A549 (cell line): Measurements from ENCODE around the gene C19orf81. TPM values are rescaled to one million over a fixed set of nuclear protein-coding genes. Genes with fewer than 3 reads are reported as not detected.

Experiments
- ATAC-seq, 2 experiments: fragments of 200-7000 bp in 1 of 2; fragments of >200 bp in 1 of 2; cut with Nextera tagmentation in 1 of 2; cut with Tn5 transposase in 1 of 2; 3 replicates each; pipeline versions ENCODE4 v1.8.0 to v1.9.1; 2018 to 2020; ENCODE audit warnings: mild to moderate bottlenecking in 1 of 2, moderate library complexity in 1 of 2
- CTCF ChIA-PET: fragments of 300-600 bp; sonication (Branson Sonifier 250); formaldehyde crosslinking; extraction: SDS; loops from one replicate; lab custom pipeline; 2021; ENCODE audit warnings: antibody characterized with exemption, inconsistent platforms; lab: Yijun Ruan, JAX
- POLR2A ChIA-PET: fragments of 350-600 bp; formaldehyde crosslinking; extraction: SDS; loops from one replicate; lab custom pipeline; 2021; ENCODE audit warnings: antibody characterized with exemption, inconsistent platforms; lab: Yijun Ruan, JAX
- DNase-seq, 2 experiments: peaks; one replicate each; pipeline versions ENCODE4 v3.0.0 to v3.0.0-alpha.2; 2011 to 2016; ENCODE audit warnings: low read depth in 1 of 2, low spot score in 1 of 2
- FAIRE-seq: peaks from 2 replicates; lab custom pipeline; 2011; peaks lifted over from hg19 to GRCh38; lab: Jason Lieb, UNC
- H3K27ac ChIP-seq, 2 experiments: fragments of >200 bp; sonication (Bioruptor Twin); formaldehyde crosslinking; 3 replicates each; pipeline ENCODE4 v1.5.1; 2016 to 2017
- H3K4me1 ChIP-seq: fragments of >200 bp; sonication (Bioruptor Twin); formaldehyde crosslinking; 3 replicates; pipeline ENCODE4 v1.6.1; 2016
- H3K4me2 ChIP-seq: fragments of >200 bp; sonication (Bioruptor Twin); formaldehyde crosslinking; 3 replicates; pipeline ENCODE4 v1.6.1; 2016
- H3K4me3 ChIP-seq: fragments of >200 bp; sonication (Bioruptor Twin); formaldehyde crosslinking; 3 replicates; pipeline ENCODE4 v1.5.1; 2016
- H3K9me3 ChIP-seq: fragments of >200 bp; sonication (Bioruptor Twin); formaldehyde crosslinking; 3 replicates; pipeline ENCODE4 v1.6.1; 2016
- BHLHE40 ChIP-seq: IDR thresholded peaks from 2 replicates; pipeline ENCODE4 v1.6.1; 2012; ENCODE audit warnings: low read depth, low read length, inconsistent platforms
- CBX8 ChIP-seq: fragments of 200-600 bp; sonication (generic); IDR thresholded peaks from 2 replicates; pipeline ENCODE4 v1.6.1; 2016
- CEBPB ChIP-seq, 2 experiments: fragments of >200 bp in 1 of 2; sonication (Bioruptor Twin) in 1 of 2; formaldehyde crosslinking in 1 of 2; IDR thresholded peaks; 2 replicates each; pipeline ENCODE4 v1.6.1; 2012 to 2016
- CHD2 ChIP-seq: fragments of 150-350 bp; IDR thresholded peaks from 2 replicates; pipeline ENCODE4 v1.6.1; 2014; ENCODE audit warnings: low read length; ENCODE audit not compliant: partially characterized antibody
- EHF ChIP-seq: fragments of 250-450 bp; sonication (Bioruptor Pico); IDR thresholded peaks from 2 replicates; pipeline ENCODE4 v1.5.0; 2020; ENCODE audit warnings: mild to moderate bottlenecking
- EP300 ChIP-seq, 2 experiments: fragments of >200 bp; sonication (Bioruptor Twin); formaldehyde crosslinking; IDR thresholded peaks; 2 replicates in 1 of 2; 3 replicates in 1 of 2; pipeline ENCODE4 v1.6.1; 2016 to 2017
- FOSB ChIP-seq: fragments of 250-450 bp; sonication (Bioruptor Pico); IDR thresholded peaks from 2 replicates; pipeline ENCODE4 v1.5.0; 2020; ENCODE audit warnings: mild to moderate bottlenecking, moderate library complexity
- JUN ChIP-seq, 2 experiments: fragments of >200 bp; sonication (Bioruptor Twin); formaldehyde crosslinking; IDR thresholded peaks; 2 replicates in 1 of 2; 3 replicates in 1 of 2; pipeline ENCODE4 v1.6.1; 2016 to 2017
- KDM1A ChIP-seq: fragments of 200-600 bp; sonication (generic); IDR thresholded peaks from 2 replicates; pipeline ENCODE4 v1.6.1; 2016; ENCODE audit warnings: low read depth, mild to moderate bottlenecking
- MAZ ChIP-seq: fragments of 150-350 bp; IDR thresholded peaks from 2 replicates; pipeline ENCODE4 v1.6.1; 2014; ENCODE audit warnings: antibody characterized with exemption, low read depth, low read length, borderline replicate concordance
- POLR2A ChIP-seq: IDR thresholded peaks from 2 replicates; pipeline ENCODE4 v1.6.1; 2012; ENCODE audit warnings: mild to moderate bottlenecking, low read length
- POLR2AphosphoS2 ChIP-seq: conservative IDR thresholded peaks from 2 replicates; pipeline ENCODE4 v1.6.1; 2012; ENCODE audit warnings: low read length, improper control_type of control experiment, inconsistent platforms
- RCOR1 ChIP-seq: fragments of 150-350 bp; IDR thresholded peaks from 2 replicates; pipeline ENCODE4 v1.6.1; 2014; ENCODE audit warnings: antibody characterized with exemption, low read length, low read depth
- RFX5 ChIP-seq: fragments of 450-650 bp; IDR thresholded peaks from 2 replicates; pipeline ENCODE4 v1.7.1; 2014; ENCODE audit warnings: antibody characterized with exemption, mild to moderate bottlenecking, moderate library complexity
- RNF2 ChIP-seq: fragments of 200-600 bp; sonication (generic); IDR thresholded peaks from 2 replicates; pipeline ENCODE4 v1.6.1; 2016; ENCODE audit warnings: low read depth, mild to moderate bottlenecking, antibody characterized with exemption, moderate library complexity, borderline replicate concordance
- TP53 ChIP-seq: fragments of 250-450 bp; sonication (Bioruptor Pico); IDR thresholded peaks from 2 replicates; pipeline ENCODE4 v1.5.0; 2021; ENCODE audit warnings: mild to moderate bottlenecking, moderate library complexity
- ZC3H11A ChIP-seq: fragments of 450-650 bp; IDR thresholded peaks from 2 replicates; pipeline ENCODE4 v1.6.1; 2014; ENCODE audit warnings: antibody characterized with exemption, mild to moderate bottlenecking
- ZFP36 ChIP-seq: fragments of 450-650 bp; IDR thresholded peaks from 2 replicates; pipeline ENCODE4 v1.6.1; 2014; ENCODE audit warnings: borderline replicate concordance; ENCODE audit not compliant: partially characterized antibody
- WGBS: methylation state at CpG from one replicate; pipeline ENCODE4 v1.1.6; 2017; ENCODE audit errors: missing lambda C conversion rate; 5-methylcytosine and 5-hydroxymethylcytosine counted together
- polyA plus RNA-seq, 4 experiments: library from polyadenylated mRNA; depleted of rRNA in 3 of 4; stranded (reverse); fragments of >200 nt; fragmentation: RNase III in 1 of 4; extraction: RNeasy Plus Mini Kit Qiagen cat#74134 plus additional on column Dnase treatment in 1 of 4; gene quantifications; 2 replicates in 3 of 4; 3 replicates in 1 of 4; pipeline ENCODE4 v1.2.3, GENCODE V29; 2011 to 2017
- TF ChIP-seq, protein P1 (sequence below): IDR thresholded peaks from 2 replicates; pipeline ENCODE4 v1.6.1; 2012
- TF ChIP-seq, protein P2 (sequence below): IDR thresholded peaks from 2 replicates; pipeline ENCODE4 v1.6.1; 2012; ENCODE audit warnings: low read depth, borderline replicate concordance
- TF ChIP-seq, protein P3 (sequence below): fragments of >200 bp; sonication (Bioruptor Twin); formaldehyde crosslinking; IDR thresholded peaks from 2 replicates; pipeline ENCODE4 v1.6.1; 2016
- TF ChIP-seq, protein P4 (sequence below): fragments of 200-600 bp; sonication (generic); IDR thresholded peaks from 2 replicates; pipeline ENCODE4 v1.6.1; 2016; ENCODE audit warnings: antibody characterized with exemption, mild to moderate bottlenecking, moderate library complexity
- TF ChIP-seq, protein P5 (sequence below): fragments of >200 bp; sonication (Bioruptor Twin); formaldehyde crosslinking; IDR thresholded peaks from 3 replicates; pipeline ENCODE4 v1.6.1; 2016
- TF ChIP-seq, protein P6 (sequence below): IDR thresholded peaks from 2 replicates; pipeline ENCODE4 v1.6.1; 2012

C19orf81 gene
- polyA plus RNA-seq, 2 of the 4 experiments (the other 2 are of a cell fraction): 2.1 to 9.5 TPM

DNA sequence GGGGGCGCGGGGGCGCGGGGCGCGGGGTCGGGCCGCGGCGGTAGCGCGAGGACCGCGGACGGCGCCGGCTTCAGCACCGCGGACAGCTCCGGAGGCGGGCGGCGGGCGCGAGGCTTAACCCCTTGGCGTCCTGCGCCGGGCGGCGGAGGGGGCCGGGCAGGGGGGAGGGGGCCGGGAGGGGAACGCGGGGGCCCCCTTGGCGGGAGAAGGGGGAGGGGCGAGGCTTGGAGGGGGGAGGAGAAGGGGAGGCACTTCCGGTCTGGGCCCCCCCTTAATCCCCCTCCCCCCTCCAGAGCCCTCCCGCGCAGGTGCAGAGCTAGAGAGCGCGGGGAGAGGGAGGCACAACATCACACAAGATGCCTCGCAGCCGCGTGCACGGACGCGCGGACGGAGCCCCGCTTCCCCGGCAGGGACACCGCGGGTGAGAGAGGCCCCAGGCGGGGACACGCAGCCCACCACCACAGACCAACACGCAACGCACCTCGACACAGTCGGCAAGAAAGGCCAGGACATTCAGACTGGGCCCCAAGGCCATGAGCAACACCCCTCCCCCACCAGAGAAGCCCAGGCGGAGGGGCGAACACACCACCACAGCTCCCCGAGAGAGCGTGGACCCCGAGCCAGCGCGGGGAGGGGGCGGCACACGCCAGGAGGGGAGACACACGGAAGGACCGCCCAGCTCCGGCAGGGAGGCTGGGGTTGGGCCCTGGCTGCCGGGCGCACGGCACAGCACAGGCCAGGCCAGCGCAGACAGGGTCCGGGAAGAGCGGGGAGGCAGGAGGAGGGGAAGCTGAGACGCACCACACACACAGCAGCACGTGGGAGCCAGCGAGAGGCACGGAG, 46.2 kb downstream of the C19orf81 start:
- Histone ChIP-seq H3K4me1 (peaks cover 12% of the 10 kb centered on the region; the same call in 2 of the 3 replicates), H3K4me3 (peak overlapping the region; percentile 40), H3K4me2 (peak overlapping the region; percentile 98), H3K9me3 (no peaks in the 10 kb centered on the region), H3K27ac (no peak overlapping the region)
- TF ChIP-seq POLR2A: no peak
- TF ChIP-seq, protein P1, sequence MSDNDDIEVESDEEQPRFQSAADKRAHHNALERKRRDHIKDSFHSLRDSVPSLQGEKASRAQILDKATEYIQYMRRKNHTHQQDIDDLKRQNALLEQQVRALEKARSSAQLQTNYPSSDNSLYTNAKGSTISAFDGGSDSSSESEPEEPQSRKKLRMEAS: peak; percentile 42
- TF ChIP-seq JUN (IDR thresholded peaks at IDR 0.05): no peak
- no peak for TF ChIP-seq FOSB
- no peak for TF ChIP-seq RCOR1
- no peak for TF ChIP-seq TP53 (CRISPR knock-in tag)
- TF ChIP-seq, protein P2, sequence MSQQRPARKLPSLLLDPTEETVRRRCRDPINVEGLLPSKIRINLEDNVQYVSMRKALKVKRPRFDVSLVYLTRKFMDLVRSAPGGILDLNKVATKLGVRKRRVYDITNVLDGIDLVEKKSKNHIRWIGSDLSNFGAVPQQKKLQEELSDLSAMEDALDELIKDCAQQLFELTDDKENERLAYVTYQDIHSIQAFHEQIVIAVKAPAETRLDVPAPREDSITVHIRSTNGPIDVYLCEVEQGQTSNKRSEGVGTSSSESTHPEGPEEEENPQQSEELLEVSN: 0 out of 2 replicates have a peak, but pooled peaks have one; percentile 11
- no peak for TF ChIP-seq ZC3H11A
- no peak for TF ChIP-seq KDM1A
- TF ChIP-seq ZFP36: no peak
- TF ChIP-seq RNF2: no peak
- no peak for TF ChIP-seq BHLHE40
- TF ChIP-seq EHF (CRISPR knock-in tag): no peak
- TF ChIP-seq, protein P3, sequence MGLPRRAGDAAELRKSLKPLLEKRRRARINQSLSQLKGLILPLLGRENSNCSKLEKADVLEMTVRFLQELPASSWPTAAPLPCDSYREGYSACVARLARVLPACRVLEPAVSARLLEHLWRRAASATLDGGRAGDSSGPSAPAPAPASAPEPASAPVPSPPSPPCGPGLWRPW: no peak
- TF ChIP-seq, protein P4, sequence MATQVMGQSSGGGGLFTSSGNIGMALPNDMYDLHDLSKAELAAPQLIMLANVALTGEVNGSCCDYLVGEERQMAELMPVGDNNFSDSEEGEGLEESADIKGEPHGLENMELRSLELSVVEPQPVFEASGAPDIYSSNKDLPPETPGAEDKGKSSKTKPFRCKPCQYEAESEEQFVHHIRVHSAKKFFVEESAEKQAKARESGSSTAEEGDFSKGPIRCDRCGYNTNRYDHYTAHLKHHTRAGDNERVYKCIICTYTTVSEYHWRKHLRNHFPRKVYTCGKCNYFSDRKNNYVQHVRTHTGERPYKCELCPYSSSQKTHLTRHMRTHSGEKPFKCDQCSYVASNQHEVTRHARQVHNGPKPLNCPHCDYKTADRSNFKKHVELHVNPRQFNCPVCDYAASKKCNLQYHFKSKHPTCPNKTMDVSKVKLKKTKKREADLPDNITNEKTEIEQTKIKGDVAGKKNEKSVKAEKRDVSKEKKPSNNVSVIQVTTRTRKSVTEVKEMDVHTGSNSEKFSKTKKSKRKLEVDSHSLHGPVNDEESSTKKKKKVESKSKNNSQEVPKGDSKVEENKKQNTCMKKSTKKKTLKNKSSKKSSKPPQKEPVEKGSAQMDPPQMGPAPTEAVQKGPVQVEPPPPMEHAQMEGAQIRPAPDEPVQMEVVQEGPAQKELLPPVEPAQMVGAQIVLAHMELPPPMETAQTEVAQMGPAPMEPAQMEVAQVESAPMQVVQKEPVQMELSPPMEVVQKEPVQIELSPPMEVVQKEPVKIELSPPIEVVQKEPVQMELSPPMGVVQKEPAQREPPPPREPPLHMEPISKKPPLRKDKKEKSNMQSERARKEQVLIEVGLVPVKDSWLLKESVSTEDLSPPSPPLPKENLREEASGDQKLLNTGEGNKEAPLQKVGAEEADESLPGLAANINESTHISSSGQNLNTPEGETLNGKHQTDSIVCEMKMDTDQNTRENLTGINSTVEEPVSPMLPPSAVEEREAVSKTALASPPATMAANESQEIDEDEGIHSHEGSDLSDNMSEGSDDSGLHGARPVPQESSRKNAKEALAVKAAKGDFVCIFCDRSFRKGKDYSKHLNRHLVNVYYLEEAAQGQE: peak; percentile 39; the same call in 1 of the 2 replicates
- DNase-seq (peak in 1 of 2 experiments; percentile 29), FAIRE-seq (no peak), ATAC-seq (peak; percentile 20 to 71; a peak in 5 of 6 replicates)
- ChIA-PET POLR2A (interaction anchor here (0.6 kb wide), 2 partner anchors 100 to 108 kb away, joined by 3 to 4 read pairs; no protein-coding TSS in a partner anchor), CTCF (interaction anchor here (0.6 to 1.5 kb wide), 9 partner anchors 9 to 158 kb away, joined by 3 to 7 read pairs (median 3); no protein-coding TSS in a partner anchor)
- 4% methylated on average over 31 of the region's 81 CpGs for WGBS

DNA sequence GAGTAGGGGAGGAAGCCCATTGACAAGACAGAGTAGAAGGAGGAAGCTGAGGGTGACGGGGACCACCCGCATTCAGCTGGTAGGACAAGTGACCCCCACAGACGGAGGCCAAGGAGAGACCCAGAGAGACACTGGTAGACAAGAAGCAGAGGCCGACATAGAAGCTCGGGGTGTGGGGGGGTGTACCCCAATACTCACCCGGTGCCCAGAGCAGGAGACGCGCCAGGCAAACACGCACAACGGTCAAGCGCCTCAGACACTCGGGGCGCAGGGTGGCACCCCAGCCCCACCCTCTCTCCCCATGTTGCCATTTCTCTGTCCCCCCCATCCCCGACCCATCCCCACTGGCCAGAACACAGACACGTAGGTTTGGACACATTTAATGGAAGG, 46.8 kb downstream of the C19orf81 start:
- Histone ChIP-seq H3K4me1 (peaks cover 12% of the 10 kb centered on the region; the same call in 2 of the 3 replicates), H3K27ac (no peak overlapping the region), H3K9me3 (no peaks in the 10 kb centered on the region), H3K4me2 (no peak overlapping the region), H3K4me3 (no peak overlapping the region)
- no peak for FAIRE-seq
- no peak for ATAC-seq
- no peak for DNase-seq
- POLR2A ChIA-PET: no interaction called here
- CTCF ChIA-PET: interaction anchor here (0.6 to 1.6 kb wide), 8 partner anchors 8 to 159 kb away, joined by 3 to 7 read pairs (median 3); no protein-coding TSS in a partner anchor
- 54% methylated on average over 15 of the region's 15 CpGs for WGBS
- TF ChIP-seq MAZ (no peak), EHF (CRISPR knock-in tag) (no peak), EP300 (IDR thresholded peaks at IDR 0.05) (no peak), CEBPB (IDR thresholded peaks at IDR 0.05) (no peak), FOSB (no peak), POLR2AphosphoS2 (no peak), JUN (IDR thresholded peaks at IDR 0.05) (no peak), RFX5 (no peak), CHD2 (no peak), RCOR1 (no peak), CBX8 (no peak)
- TF ChIP-seq, protein P5, sequence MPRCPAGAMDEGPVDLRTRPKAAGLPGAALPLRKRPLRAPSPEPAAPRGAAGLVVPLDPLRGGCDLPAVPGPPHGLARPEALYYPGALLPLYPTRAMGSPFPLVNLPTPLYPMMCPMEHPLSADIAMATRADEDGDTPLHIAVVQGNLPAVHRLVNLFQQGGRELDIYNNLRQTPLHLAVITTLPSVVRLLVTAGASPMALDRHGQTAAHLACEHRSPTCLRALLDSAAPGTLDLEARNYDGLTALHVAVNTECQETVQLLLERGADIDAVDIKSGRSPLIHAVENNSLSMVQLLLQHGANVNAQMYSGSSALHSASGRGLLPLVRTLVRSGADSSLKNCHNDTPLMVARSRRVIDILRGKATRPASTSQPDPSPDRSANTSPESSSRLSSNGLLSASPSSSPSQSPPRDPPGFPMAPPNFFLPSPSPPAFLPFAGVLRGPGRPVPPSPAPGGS: no peak
- TF ChIP-seq, protein P6, sequence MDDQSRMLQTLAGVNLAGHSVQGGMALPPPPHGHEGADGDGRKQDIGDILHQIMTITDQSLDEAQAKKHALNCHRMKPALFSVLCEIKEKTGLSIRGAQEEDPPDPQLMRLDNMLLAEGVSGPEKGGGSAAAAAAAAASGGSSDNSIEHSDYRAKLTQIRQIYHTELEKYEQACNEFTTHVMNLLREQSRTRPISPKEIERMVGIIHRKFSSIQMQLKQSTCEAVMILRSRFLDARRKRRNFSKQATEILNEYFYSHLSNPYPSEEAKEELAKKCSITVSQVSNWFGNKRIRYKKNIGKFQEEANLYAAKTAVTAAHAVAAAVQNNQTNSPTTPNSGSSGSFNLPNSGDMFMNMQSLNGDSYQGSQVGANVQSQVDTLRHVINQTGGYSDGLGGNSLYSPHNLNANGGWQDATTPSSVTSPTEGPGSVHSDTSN: no peak
- TF ChIP-seq, protein P4: no peak
- TF ChIP-seq, protein P1: no peak
